Neural cell (in vitro differentiated cells): Measurements from ENCODE around the gene KL. TPM values are rescaled to one million over a fixed set of nuclear protein-coding genes. Genes with fewer than 3 reads are reported as not detected.
A peak's percentile ranks its signal among the peaks of the same experiment; 100 is the strongest.

Source experiments
- H2AFZ ChIP-seq: fragments of 200-600, 300-800 bp; sonication (generic), shearing (Covaris generic); 2 replicates; pipeline ENCODE4 v1.6.0; 2014; ENCODE audit warnings: low read depth, mild to moderate bottlenecking, antibody characterized with exemption, low read length, moderate library complexity
- H3F3A ChIP-seq: fragments of 200-600 bp; shearing (Covaris generic); 2 replicates; pipeline ENCODE4 v1.6.1; 2016; ENCODE audit warnings: mild to moderate bottlenecking, moderate library complexity, mixed read lengths, antibody characterized with exemption, low read length; ENCODE audit not compliant: insufficient read depth, poor library complexity, severe bottlenecking
- H3K27ac ChIP-seq: fragments of 200-600, 300-800 bp; sonication (generic), shearing (Covaris generic); 2 replicates; pipeline ENCODE4 v1.5.1; 2014; ENCODE audit warnings: mild to moderate bottlenecking, low read length, moderate library complexity
- H3K27me3 ChIP-seq: fragments of 300-800, 200-600 bp; sonication (generic), shearing (Covaris generic); 2 replicates; pipeline ENCODE4 v1.6.0; 2014; ENCODE audit warnings: mild to moderate bottlenecking, low read depth, low read length, moderate library complexity; ENCODE audit not compliant: insufficient read depth
- H3K36me3 ChIP-seq: fragments of 300-800, 200-600 bp; sonication (generic), shearing (Covaris generic); 2 replicates; pipeline ENCODE4 v1.5.1; 2014; ENCODE audit warnings: mild to moderate bottlenecking, antibody characterized with exemption, low read length, moderate library complexity; ENCODE audit not compliant: insufficient read depth
- H3K4me2 ChIP-seq: fragments of 300-800, 200-600 bp; sonication (generic), shearing (Covaris generic); 2 replicates; pipeline ENCODE4 v1.6.0; 2014; ENCODE audit warnings: mild to moderate bottlenecking, low read length
- H3K4me3 ChIP-seq: fragments of 300-800, 200-600 bp; sonication (generic), shearing (Covaris generic); 2 replicates; pipeline ENCODE4 v1.5.1; 2014; ENCODE audit warnings: mild to moderate bottlenecking, low read length, moderate library complexity
- H3K79me2 ChIP-seq: fragments of 200-600 bp; shearing (Covaris generic); replicated peaks from 2 replicates; pipeline ENCODE4 v1.6.0; 2014; ENCODE audit warnings: mild to moderate bottlenecking, low read length, moderate library complexity; ENCODE audit not compliant: insufficient read depth
- H3K9ac ChIP-seq: fragments of 300-800, 200-600 bp; sonication (generic), shearing (Covaris generic); 2 replicates; pipeline ENCODE4 v1.6.1; 2016; ENCODE audit warnings: mild to moderate bottlenecking, low read length, mixed read lengths
- H3K9me2 ChIP-seq: fragments of 200-600 bp; shearing (Covaris generic); 2 replicates; pipeline ENCODE4 v1.6.1; 2016; ENCODE audit warnings: mild to moderate bottlenecking, low read length, mixed read lengths; ENCODE audit not compliant: insufficient read depth
- H3K9me3 ChIP-seq: fragments of 200-600, 300-800 bp; sonication (generic), shearing (Covaris generic); 2 replicates; pipeline ENCODE4 v1.6.1; 2016; ENCODE audit warnings: mild to moderate bottlenecking, mixed run types, low read length, moderate library complexity, mixed read lengths
- H4K20me1 ChIP-seq: fragments of 200-600 bp; shearing (Covaris generic); 2 replicates; pipeline ENCODE4 v1.6.1; 2016; ENCODE audit warnings: mild to moderate bottlenecking, mixed run types; ENCODE audit not compliant: insufficient read depth
- EP300 ChIP-seq: fragments of 450-650 bp; conservative IDR thresholded peaks from 2 replicates; pipeline ENCODE4 v1.6.1; 2014; ENCODE audit warnings: antibody characterized with exemption, mild to moderate bottlenecking, moderate library complexity; ENCODE audit not compliant: poor library complexity, severe bottlenecking
- EZH2 ChIP-seq: fragments of 200-600, 300-800 bp; shearing (Covaris generic), sonication (generic); IDR thresholded peaks from 2 replicates; pipeline ENCODE4 v1.6.1; 2014; ENCODE audit warnings: antibody characterized with exemption, low read length, borderline replicate concordance, mild to moderate bottlenecking; ENCODE audit not compliant: insufficient read depth, poor library complexity, severe bottlenecking
- MXI1 ChIP-seq: fragments of 450-650 bp; conservative IDR thresholded peaks from 2 replicates; pipeline ENCODE4 v1.6.1; 2014; ENCODE audit warnings: antibody characterized with exemption, mild to moderate bottlenecking; ENCODE audit not compliant: poor library complexity, severe bottlenecking
- POLR2AphosphoS5 ChIP-seq: IDR thresholded peaks from 2 replicates; pipeline ENCODE4 v1.6.1; 2012
- RAD21 ChIP-seq: fragments of 450-650 bp; conservative IDR thresholded peaks from 2 replicates; pipeline ENCODE4 v1.6.1; 2014; ENCODE audit warnings: antibody characterized with exemption, mild to moderate bottlenecking, moderate library complexity
- SMC3 ChIP-seq: fragments of 450-650 bp; conservative IDR thresholded peaks from 2 replicates; pipeline ENCODE4 v1.6.1; 2014; ENCODE audit warnings: antibody characterized with exemption, mild to moderate bottlenecking, moderate library complexity; ENCODE audit not compliant: poor library complexity
- TAF1 ChIP-seq: IDR thresholded peaks from 2 replicates; pipeline ENCODE4 v1.6.1; 2012; ENCODE audit warnings: low read depth
- polyA plus RNA-seq: library from polyadenylated mRNA; depleted of rRNA; stranded (reverse); fragments of >200 nt; gene quantifications from 2 replicates; pipeline ENCODE4 v1.2.3, GENCODE V29; 2014
- TF ChIP-seq, protein P1 (sequence below): fragments of 450-650 bp; IDR thresholded peaks from 2 replicates; pipeline ENCODE4 v1.5.1; 2014; ENCODE audit warnings: antibody characterized with exemption, mild to moderate bottlenecking, moderate library complexity; ENCODE audit not compliant: poor library complexity, severe bottlenecking
- TF ChIP-seq, protein P2 (sequence below): IDR thresholded peaks from 2 replicates; pipeline ENCODE4 v1.6.1; 2012; ENCODE audit warnings: borderline replicate concordance

KL gene
- polyA plus RNA-seq, 1 donor from 2014 or later, result 0.09 TPM

DNA sequence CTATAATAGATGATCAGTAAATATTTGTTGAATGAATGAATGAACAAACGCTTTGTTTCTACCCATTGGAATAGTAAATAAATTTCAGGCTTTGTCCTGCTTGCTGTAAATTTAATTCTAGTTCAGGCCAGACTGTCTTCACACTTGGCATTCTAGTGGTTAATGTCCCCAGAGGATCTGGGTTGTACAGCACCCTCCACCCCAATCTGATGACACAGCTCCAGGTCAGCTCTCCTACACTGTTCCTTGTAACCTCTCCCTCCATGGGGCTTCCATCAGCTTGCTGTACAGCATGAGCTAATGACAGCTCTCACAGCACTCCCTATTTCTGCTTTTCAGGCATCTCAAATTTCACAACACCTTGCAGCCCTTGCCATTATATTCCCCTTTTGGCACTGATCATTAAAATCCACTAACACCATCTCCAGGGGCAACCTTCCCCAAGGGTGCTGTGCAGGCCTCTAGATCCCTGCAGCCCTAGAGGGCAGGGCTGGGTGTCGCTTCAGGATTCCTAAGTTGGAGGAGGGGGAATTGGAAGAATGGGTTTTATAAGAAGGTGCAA is 12.7 kb upstream of the KL start:
- Histone ChIP-seq H3K27me3 (no peaks in the 10 kb centered on the region), H3K27ac (no peak overlapping the region), H3K9ac (no peak overlapping the region), H3K9me2 (no peaks in the 10 kb centered on the region), H3F3A (no peaks in the 10 kb centered on the region), H3K79me2 (no peaks in the 10 kb centered on the region), H2AFZ (no peak overlapping the region), H3K9me3 (no peaks in the 10 kb centered on the region), H3K4me2 (no peak overlapping the region), H4K20me1 (no peaks in the 10 kb centered on the region), H3K36me3 (no peaks in the 10 kb centered on the region), H3K4me3 (no peak overlapping the region)
- TF ChIP-seq, protein P1, sequence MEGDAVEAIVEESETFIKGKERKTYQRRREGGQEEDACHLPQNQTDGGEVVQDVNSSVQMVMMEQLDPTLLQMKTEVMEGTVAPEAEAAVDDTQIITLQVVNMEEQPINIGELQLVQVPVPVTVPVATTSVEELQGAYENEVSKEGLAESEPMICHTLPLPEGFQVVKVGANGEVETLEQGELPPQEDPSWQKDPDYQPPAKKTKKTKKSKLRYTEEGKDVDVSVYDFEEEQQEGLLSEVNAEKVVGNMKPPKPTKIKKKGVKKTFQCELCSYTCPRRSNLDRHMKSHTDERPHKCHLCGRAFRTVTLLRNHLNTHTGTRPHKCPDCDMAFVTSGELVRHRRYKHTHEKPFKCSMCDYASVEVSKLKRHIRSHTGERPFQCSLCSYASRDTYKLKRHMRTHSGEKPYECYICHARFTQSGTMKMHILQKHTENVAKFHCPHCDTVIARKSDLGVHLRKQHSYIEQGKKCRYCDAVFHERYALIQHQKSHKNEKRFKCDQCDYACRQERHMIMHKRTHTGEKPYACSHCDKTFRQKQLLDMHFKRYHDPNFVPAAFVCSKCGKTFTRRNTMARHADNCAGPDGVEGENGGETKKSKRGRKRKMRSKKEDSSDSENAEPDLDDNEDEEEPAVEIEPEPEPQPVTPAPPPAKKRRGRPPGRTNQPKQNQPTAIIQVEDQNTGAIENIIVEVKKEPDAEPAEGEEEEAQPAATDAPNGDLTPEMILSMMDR, result no peak
- TF ChIP-seq, protein P2, sequence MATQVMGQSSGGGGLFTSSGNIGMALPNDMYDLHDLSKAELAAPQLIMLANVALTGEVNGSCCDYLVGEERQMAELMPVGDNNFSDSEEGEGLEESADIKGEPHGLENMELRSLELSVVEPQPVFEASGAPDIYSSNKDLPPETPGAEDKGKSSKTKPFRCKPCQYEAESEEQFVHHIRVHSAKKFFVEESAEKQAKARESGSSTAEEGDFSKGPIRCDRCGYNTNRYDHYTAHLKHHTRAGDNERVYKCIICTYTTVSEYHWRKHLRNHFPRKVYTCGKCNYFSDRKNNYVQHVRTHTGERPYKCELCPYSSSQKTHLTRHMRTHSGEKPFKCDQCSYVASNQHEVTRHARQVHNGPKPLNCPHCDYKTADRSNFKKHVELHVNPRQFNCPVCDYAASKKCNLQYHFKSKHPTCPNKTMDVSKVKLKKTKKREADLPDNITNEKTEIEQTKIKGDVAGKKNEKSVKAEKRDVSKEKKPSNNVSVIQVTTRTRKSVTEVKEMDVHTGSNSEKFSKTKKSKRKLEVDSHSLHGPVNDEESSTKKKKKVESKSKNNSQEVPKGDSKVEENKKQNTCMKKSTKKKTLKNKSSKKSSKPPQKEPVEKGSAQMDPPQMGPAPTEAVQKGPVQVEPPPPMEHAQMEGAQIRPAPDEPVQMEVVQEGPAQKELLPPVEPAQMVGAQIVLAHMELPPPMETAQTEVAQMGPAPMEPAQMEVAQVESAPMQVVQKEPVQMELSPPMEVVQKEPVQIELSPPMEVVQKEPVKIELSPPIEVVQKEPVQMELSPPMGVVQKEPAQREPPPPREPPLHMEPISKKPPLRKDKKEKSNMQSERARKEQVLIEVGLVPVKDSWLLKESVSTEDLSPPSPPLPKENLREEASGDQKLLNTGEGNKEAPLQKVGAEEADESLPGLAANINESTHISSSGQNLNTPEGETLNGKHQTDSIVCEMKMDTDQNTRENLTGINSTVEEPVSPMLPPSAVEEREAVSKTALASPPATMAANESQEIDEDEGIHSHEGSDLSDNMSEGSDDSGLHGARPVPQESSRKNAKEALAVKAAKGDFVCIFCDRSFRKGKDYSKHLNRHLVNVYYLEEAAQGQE, result no peak
- peak; percentile 15 for TF ChIP-seq POLR2AphosphoS5

DNA sequence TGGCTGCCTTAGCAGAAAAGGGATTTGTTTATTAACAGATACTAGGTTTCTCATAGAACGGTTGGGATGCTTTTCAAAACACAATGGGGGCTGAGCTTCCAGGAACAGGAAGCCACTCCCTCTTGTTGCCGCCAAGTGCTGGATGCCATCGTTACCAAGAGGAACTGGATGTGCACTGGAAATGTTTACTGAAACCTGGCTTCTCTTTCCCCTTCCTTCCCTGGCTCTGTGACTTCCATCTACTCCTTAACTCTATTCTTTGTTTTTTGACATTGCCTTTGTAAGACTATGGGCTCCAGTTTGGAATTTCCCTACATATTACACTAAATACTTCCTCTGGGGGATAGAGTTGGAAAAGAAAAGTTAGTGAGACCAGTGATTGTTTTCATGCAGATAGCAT is 11.7 kb upstream of the KL start:
- Histone ChIP-seq H3K79me2 (no peaks in the 10 kb centered on the region), H3K27ac (no peak overlapping the region), H2AFZ (no peak overlapping the region), H3K27me3 (no peaks in the 10 kb centered on the region), H3K9ac (no peak overlapping the region), H4K20me1 (no peaks in the 10 kb centered on the region), H3K4me2 (no peak overlapping the region), H3K9me3 (no peaks in the 10 kb centered on the region), H3K9me2 (no peaks in the 10 kb centered on the region), H3K4me3 (no peak overlapping the region), H3F3A (no peaks in the 10 kb centered on the region), H3K36me3 (no peaks in the 10 kb centered on the region)
- TF ChIP-seq, protein P1, result no peak
- TF ChIP-seq EZH2 (no peak), MXI1 (no peak), POLR2AphosphoS5 (no peak), SMC3 (no peak), EP300 (no peak), RAD21 (no peak), TAF1 (no peak)
- TF ChIP-seq, protein P2, result no peak
